Tibial nerve (tissue), 4 donors: ENCODE results near the gene MBD3. TPM values are rescaled to one million over a fixed set of nuclear protein-coding genes. Genes with fewer than 3 reads are reported as not detected.

Source experiments
- DNase-seq, 2 donors: peaks; one replicate each; pipeline ENCODE4 v3.0.0-alpha.2; 2019; ENCODE audit warnings: low spot score in 2 of 2
- H3K27ac ChIP-seq, 4 donors: fragments of 200-600 bp; sonication (generic) in 3 of 4; one replicate each; pipeline ENCODE4 v1.5.1; 2017 to 2019; ENCODE audit warnings: mild to moderate bottlenecking in 1 of 4
- H3K27me3 ChIP-seq, 2 donors: fragments of 200-600 bp; sonication (generic) in 1 of 2; one replicate each; pipeline versions ENCODE4 v1.5.1 to v1.6.0; 2017 to 2019
- H3K36me3 ChIP-seq, 3 donors: fragments of 200-600 bp; sonication (generic); one replicate each; pipeline ENCODE4 v1.5.1; 2018 to 2019
- H3K4me1 ChIP-seq, 4 donors: fragments of 200-600 bp; sonication (generic) in 3 of 4; one replicate each; pipeline ENCODE4 v1.5.1; 2017 to 2019
- H3K4me3 ChIP-seq, 4 donors: fragments of 200-600 bp; sonication (generic) in 3 of 4; one replicate each; pipeline ENCODE4 v1.5.1; 2017 to 2019; ENCODE audit warnings: mild to moderate bottlenecking in 1 of 4, moderate library complexity in 1 of 4
- H3K9me3 ChIP-seq, 4 donors: fragments of 200-600 bp; sonication (generic) in 3 of 4; one replicate each; pipeline ENCODE4 v1.5.1; 2017 to 2019
- CTCF ChIP-seq, 5 experiments: fragments of 200-600 bp in 3 of 5; fragments of 450-650 bp in 2 of 5; sonication (generic) in 3 of 5; IDR thresholded peaks; one replicate each; pipeline ENCODE4 v1.5.1; 2016 to 2019; ENCODE audit warnings: antibody characterized with exemption in 5 of 5, mild to moderate bottlenecking in 3 of 5, moderate library complexity in 2 of 5
- EP300 ChIP-seq, 2 donors: sonication (generic); formaldehyde crosslinking; IDR thresholded peaks; one replicate each; pipeline ENCODE4 v1.6.1; 2017; ENCODE audit warnings: antibody characterized with exemption in 2 of 2, mild to moderate bottlenecking in 1 of 2
- POLR2A ChIP-seq, 2 donors: fragments of 450-650 bp; IDR thresholded peaks; one replicate each; pipeline ENCODE4 v1.6.1; 2017; ENCODE audit warnings: antibody characterized with exemption in 2 of 2, mild to moderate bottlenecking in 2 of 2, moderate library complexity in 2 of 2
- WGBS, 2 donors: methylation state at CpG; one replicate each; pipeline ENCODE4 v1.1.5; 2018; 5-methylcytosine and 5-hydroxymethylcytosine counted together
- total RNA-seq, 4 donors: library from RNA; depleted of rRNA; stranded (reverse); fragments of >200 nt; gene quantifications; one replicate each; pipeline ENCODE4 v1.1.0, GENCODE V29; 2016

MBD3 gene
- total RNA-seq, 4 donors from 2014 or later = 62.9 to 144 (median 91.4) TPM

DNA sequence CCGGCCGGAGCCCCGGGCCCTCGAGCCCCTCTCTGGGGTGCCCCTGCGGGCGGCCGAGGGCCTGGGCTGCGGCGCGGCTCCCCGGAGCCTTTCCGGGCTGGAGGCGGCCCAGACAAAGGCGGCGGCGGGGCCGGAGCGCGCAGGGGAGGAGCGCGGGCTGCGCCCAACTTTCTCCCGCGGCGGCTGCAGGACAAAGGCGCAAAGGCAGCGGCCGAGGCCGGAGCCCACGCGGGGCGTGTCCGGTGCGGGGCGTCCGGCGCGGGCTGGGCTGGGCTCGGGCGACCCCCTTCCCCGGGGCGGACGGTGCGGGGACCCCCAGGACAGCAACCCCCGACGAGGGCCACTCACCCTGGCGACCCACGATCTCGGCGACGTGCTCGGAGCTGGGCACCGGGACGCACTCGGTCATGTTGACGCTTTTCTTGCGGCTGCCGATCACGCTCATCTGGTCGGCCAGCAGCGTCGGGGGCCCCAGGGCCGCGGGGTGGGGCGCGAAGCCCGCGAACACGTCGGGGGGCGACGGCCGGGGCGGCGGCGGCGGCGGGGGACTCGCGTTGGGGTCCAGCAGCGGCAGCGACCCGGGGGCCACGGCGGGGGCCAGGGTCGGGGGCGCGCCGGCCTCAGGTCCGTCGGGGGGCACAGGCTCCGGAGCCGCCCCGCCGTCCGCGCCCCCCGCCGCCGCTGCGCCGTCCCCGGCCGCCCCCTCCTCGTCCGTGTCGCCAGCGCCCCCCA lies 25.4 kb downstream of the MBD3 start:
- DNase-seq = no peak

GRCh38 chr19:1566392-1567115 lies 26.1 kb downstream of the MBD3 start:
- no peaks in the 10 kb centered on the region for H3K27me3 ChIP-seq
- peaks cover 0 to 22% (median 18%) of the 10 kb centered on the region in 4 donors for H3K4me1 ChIP-seq
- 11 to 37% methylated on average over 5 to 22 of the region's 42 CpGs for WGBS, 2 donors
- H3K4me3 ChIP-seq = peak overlapping the region; percentile 48 to 94 (median 58)
- no peaks in the 10 kb centered on the region for H3K9me3 ChIP-seq
- TF ChIP-seq POLR2A (IDR thresholded peaks at IDR 0.05) (peak; percentile 53 to 77), EP300 (IDR thresholded peaks at IDR 0.05) (peak in 1 of 2 donors; percentile 84), CTCF (IDR thresholded peaks at IDR 0.05) (no peak)
- H3K27ac ChIP-seq = peak overlapping the region; percentile 73 to 96 (median 88)
- peaks cover 0 to 11% (median 0%) of the 10 kb centered on the region in 3 donors for H3K36me3 ChIP-seq
- peak; percentile 45 to 51 for DNase-seq

More for the DNA sequence above, 25.4 kb downstream of the MBD3 start:
- TF ChIP-seq POLR2A (IDR thresholded peaks at IDR 0.05) = no peak
- WGBS, 2 donors = 2% methylated on average over 31 of the region's 108 CpGs; no CpG with 5 or more reads in 1 of the 2 donors
- H3K36me3 ChIP-seq = peaks cover 0 to 5% (median 0%) of the 10 kb centered on the region in 3 donors
- no peaks in the 10 kb centered on the region for H3K27me3 ChIP-seq
- peak overlapping the region; percentile 48 to 94 (median 58) for H3K4me3 ChIP-seq
- no peaks in the 10 kb centered on the region for H3K9me3 ChIP-seq
- H3K27ac ChIP-seq = peak overlapping the region; percentile 73 to 96 (median 88)
- peaks cover 0 to 22% (median 18%) of the 10 kb centered on the region in 4 donors for H3K4me1 ChIP-seq

DNA sequence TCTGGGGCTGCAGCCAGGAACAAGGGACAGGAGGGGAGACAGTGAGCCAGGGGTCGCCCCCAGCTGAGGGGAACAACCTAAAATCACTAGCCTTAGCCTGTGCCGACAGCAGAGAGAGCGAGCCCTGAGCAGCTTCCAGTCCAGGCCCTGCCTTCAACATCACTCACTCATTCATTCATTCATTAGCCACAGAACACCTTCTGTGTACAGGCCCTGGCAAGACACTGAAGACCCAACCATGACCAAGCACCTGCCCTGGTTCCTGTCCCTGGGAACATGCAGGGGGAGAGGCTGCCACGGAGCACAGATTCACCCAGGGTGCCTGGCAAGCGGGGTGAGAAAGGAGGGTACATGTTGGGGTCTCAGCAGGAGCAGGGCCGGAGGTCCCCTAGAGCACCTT lies 29.4 kb downstream of the MBD3 start:
- DNase-seq = no peak
- no peaks in the 10 kb centered on the region for H3K9me3 ChIP-seq
- WGBS, 2 donors = 92 to 94% methylated on average over 4 to 6 of the region's 6 CpGs
- H3K36me3 ChIP-seq = peaks cover 0 to 11% (median 0%) of the 10 kb centered on the region in 3 donors
- H3K27me3 ChIP-seq = no peaks in the 10 kb centered on the region
- TF ChIP-seq POLR2A (IDR thresholded peaks at IDR 0.05) = no peak
- TF ChIP-seq EP300 (IDR thresholded peaks at IDR 0.05) = no peak
- no peak for TF ChIP-seq CTCF (IDR thresholded peaks at IDR 0.05)
- no peak overlapping the region for H3K4me3 ChIP-seq
- H3K4me1 ChIP-seq = peaks cover 0 to 29% (median 12%) of the 10 kb centered on the region in 4 donors
- no peak overlapping the region for H3K27ac ChIP-seq

DNA sequence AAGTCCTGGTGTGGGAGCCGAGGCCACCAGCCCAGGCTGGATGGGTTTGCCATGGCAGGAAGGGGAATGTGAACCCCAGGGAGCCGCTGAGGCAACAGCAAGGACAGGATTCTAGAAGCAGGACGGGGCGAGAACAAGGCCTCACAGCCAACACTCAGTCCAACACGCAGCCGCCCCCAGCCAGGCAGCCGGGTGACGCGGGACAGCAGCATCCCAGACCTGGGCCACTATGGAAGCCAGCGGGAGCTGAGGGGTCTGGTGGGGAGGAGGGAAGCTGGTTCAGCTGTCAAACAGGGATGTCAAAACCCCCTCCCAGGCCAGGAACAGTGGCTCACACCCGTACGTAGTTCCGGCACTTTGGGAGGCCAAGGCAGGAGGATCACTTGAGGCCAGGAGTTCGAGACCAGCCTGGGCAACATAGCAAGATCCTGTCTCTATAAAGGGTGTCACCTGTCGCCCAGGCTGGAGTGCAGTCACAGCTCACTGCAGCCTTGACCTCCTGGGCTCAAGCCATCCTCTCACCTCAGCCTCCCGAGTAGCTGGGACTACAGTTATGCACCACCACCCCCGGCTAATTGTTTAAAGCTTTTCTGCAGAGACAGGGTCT lies 31.3 kb downstream of the MBD3 start:
- H3K27ac ChIP-seq = peak overlapping the region in 2 of 4 donors; percentile 25 to 43
- H3K36me3 ChIP-seq = peaks cover 0 to 17% (median 0%) of the 10 kb centered on the region in 3 donors
- no peaks in the 10 kb centered on the region for H3K27me3 ChIP-seq
- no peak overlapping the region for H3K4me3 ChIP-seq
- 80 to 89% methylated on average over 17 of the region's 17 CpGs for WGBS, 2 donors
- DNase-seq = no peak
- no peaks in the 10 kb centered on the region for H3K9me3 ChIP-seq
- no peak for TF ChIP-seq POLR2A (IDR thresholded peaks at IDR 0.05)
- TF ChIP-seq CTCF (IDR thresholded peaks at IDR 0.05) = no peak
- no peak for TF ChIP-seq EP300 (IDR thresholded peaks at IDR 0.05)
- peaks cover 0 to 27% (median 9%) of the 10 kb centered on the region in 4 donors for H3K4me1 ChIP-seq

- H3K9me3 ChIP-seq = no peaks in the 10 kb centered on the region
- 39 to 55% methylated on average over 14 to 24 of the region's 25 CpGs for WGBS, 2 donors
Observed at GRCh38 chr19:1560286-1560882, 32.3 kb downstream of the MBD3 start.

More at GRCh38 chr19:1560286-1560882, 32.3 kb downstream of the MBD3 start:
- TF ChIP-seq POLR2A (IDR thresholded peaks at IDR 0.05) = no peak
- TF ChIP-seq EP300 (IDR thresholded peaks at IDR 0.05) = no peak
- TF ChIP-seq CTCF (IDR thresholded peaks at IDR 0.05) = no peak
- H3K27ac ChIP-seq = peak overlapping the region in 1 of 4 donors; percentile 25
- H3K36me3 ChIP-seq = peaks cover 0 to 27% (median 2%) of the 10 kb centered on the region in 3 donors
- H3K4me1 ChIP-seq = peaks cover 0 to 17% (median under 1%) of the 10 kb centered on the region in 4 donors
- DNase-seq = no peak
- no peaks in the 10 kb centered on the region for H3K27me3 ChIP-seq
- no peak overlapping the region for H3K4me3 ChIP-seq
